Keratinocyte (primary cell): ENCODE measurements around the gene ETNK2. TPM values are rescaled to one million over a fixed set of nuclear protein-coding genes. Genes with fewer than 3 reads are reported as not detected.

Source experiments
- DNase-seq: peaks from one replicate; pipeline ENCODE4 v3.0.0-alpha.2; 2011; ENCODE audit warnings: low read depth, missing footprints, low spot score
- FAIRE-seq: peaks from 2 replicates; lab custom pipeline; 2011; peaks lifted over from hg19 to GRCh38; lab: Jason Lieb, UNC
- H2AFZ ChIP-seq: 2 replicates; pipeline ENCODE4 v1.6.0; 2012; ENCODE audit warnings: low read length, control low read depth, inconsistent platforms; ENCODE audit not compliant: control insufficient read depth
- H3K27ac ChIP-seq: 2 replicates; pipeline ENCODE4 v1.5.1; 2011; ENCODE audit warnings: low read length; ENCODE audit not compliant: control insufficient read depth, insufficient read depth
- H3K27me3 ChIP-seq: 3 replicates; pipeline ENCODE4 v1.6.0; 2011; ENCODE audit warnings: low read length; ENCODE audit not compliant: control insufficient read depth, insufficient read depth; ENCODE audit errors: extremely low read depth
- H3K36me3 ChIP-seq, 2 experiments: 2 replicates in 1 of 2; 3 replicates in 1 of 2; pipeline ENCODE4 v1.5.1; 2011; ENCODE audit warnings: low read length in 2 of 2, mild to moderate bottlenecking in 1 of 2; ENCODE audit not compliant: control insufficient read depth in 2 of 2, insufficient read depth in 2 of 2; ENCODE audit errors: extremely low read depth in 1 of 2
- H3K4me1 ChIP-seq: 3 replicates; pipeline ENCODE4 v1.5.1; 2011; ENCODE audit warnings: low read length; ENCODE audit not compliant: control insufficient read depth, insufficient read depth; ENCODE audit errors: extremely low read depth
- H3K4me2 ChIP-seq: 3 replicates; pipeline ENCODE4 v1.6.0; 2011; ENCODE audit warnings: low read depth, low read length; ENCODE audit not compliant: control insufficient read depth, insufficient read depth; ENCODE audit errors: extremely low read depth
- H3K4me3 ChIP-seq, 3 experiments: fragments of 200-600 bp in 1 of 3; sonication (generic) in 1 of 3; 2 replicates in 2 of 3; 3 replicates in 1 of 3; pipeline ENCODE4 v1.5.1; 2011 to 2016; ENCODE audit warnings: low read length in 3 of 3, mild to moderate bottlenecking in 3 of 3, control low read depth in 2 of 3, inconsistent platforms in 1 of 3, low read depth in 1 of 3, mixed read lengths in 1 of 3, mixed run types in 1 of 3, moderate library complexity in 1 of 3; ENCODE audit not compliant: control insufficient read depth in 2 of 3, insufficient read depth in 2 of 3; ENCODE audit errors: extremely low read depth in 1 of 3
- H3K79me2 ChIP-seq: 2 replicates; pipeline ENCODE4 v1.6.0; 2012; ENCODE audit warnings: low read length; ENCODE audit not compliant: control insufficient read depth, insufficient read depth
- H3K9ac ChIP-seq: 3 replicates; pipeline ENCODE4 v1.6.0; 2011; ENCODE audit warnings: low read length; ENCODE audit not compliant: control insufficient read depth, insufficient read depth; ENCODE audit errors: extremely low read depth
- H3K9me1 ChIP-seq: 3 replicates; pipeline ENCODE4 v1.6.0; 2011; ENCODE audit warnings: low read length; ENCODE audit not compliant: control insufficient read depth, insufficient read depth; ENCODE audit errors: extremely low read depth
- H3K9me3 ChIP-seq: 2 replicates; pipeline ENCODE4 v1.5.1; 2012; ENCODE audit warnings: low read depth, low read length; ENCODE audit not compliant: control insufficient read depth
- H4K20me1 ChIP-seq: 3 replicates; pipeline ENCODE4 v1.6.0; 2011; ENCODE audit warnings: low read length; ENCODE audit not compliant: control insufficient read depth, insufficient read depth; ENCODE audit errors: extremely low read depth
- CTCF ChIP-seq, 3 experiments: IDR thresholded peaks in 1 of 3; conservative IDR thresholded peaks in 1 of 3; optimal IDR thresholded peaks in 1 of 3; 2 replicates in 2 of 3; 3 replicates in 1 of 3; pipeline versions ENCODE3 to v1.5.1; 2011; ENCODE audit warnings: low read length in 3 of 3, mild to moderate bottlenecking in 3 of 3, moderate library complexity in 2 of 3, control low read depth in 1 of 3, inconsistent platforms in 1 of 3; ENCODE audit not compliant: insufficient read depth in 2 of 3; ENCODE audit errors: extremely low read depth in 1 of 3
- EZH2 ChIP-seq: IDR thresholded peaks from one replicate; pipeline ENCODE4 v1.6.1; 2012; ENCODE audit warnings: inconsistent platforms, mild to moderate bottlenecking, low read length, moderate library complexity
- dilution Hi-C: fragments of 300-500 bp; cut with MboI; formaldehyde crosslinking; loops from one replicate; pipeline ENCODE4 v1.7.0; 2020; ENCODE audit warnings: low sequenced_read_pairs; ENCODE audit not compliant: extremely low pct_ligation_motif_present
- polyA plus RNA-seq, 5 experiments: library from polyadenylated mRNA; depleted of rRNA in 3 of 5; stranded (reverse) in 3 of 5; stranded (forward) in 1 of 5; unstranded in 1 of 5; fragments of >200 nt; gene quantifications; 1 replicate in 1 of 5; 2 replicates in 3 of 5; 3 replicates in 1 of 5; pipeline versions ENCODE4 v1.2.1 to v1.2.3, GENCODE V29; 2011 to 2012; ENCODE audit warnings: missing spikeins in 2 of 5, low read depth in 1 of 5, low replicate concordance in 1 of 5

The ETNK2 gene
- polyA plus RNA-seq, 1 donor (not counting 4 experiments of a cell fraction or from before 2014, with no cell fraction given): 18.4 TPM

GRCh38 chr1:204143276-204144041, 8.4 kb downstream of the ETNK2 start:
- Histone ChIP-seq H3K9me1 (no peaks in the 10 kb centered on the region), H4K20me1 (no peaks in the 10 kb centered on the region), H3K27ac (no peak overlapping the region), H3K4me3 (no peak overlapping the region), H3K9me3 (no peaks in the 10 kb centered on the region), H3K79me2 (no peaks in the 10 kb centered on the region), H3K9ac (no peak overlapping the region), H3K4me2 (no peak overlapping the region), H2AFZ (no peak overlapping the region), H3K27me3 (no peaks in the 10 kb centered on the region), H3K36me3 (no peaks in the 10 kb centered on the region), H3K4me1 (no peaks in the 10 kb centered on the region)
- FAIRE-seq: no peak
- DNase-seq: no peak
- dilution Hi-C loops: loop anchor here (25.0 kb wide), 1 partner anchor 281 kb away; the partner anchor contains the start of gene SNRPE
- TF ChIP-seq CTCF (optimal IDR thresholded peaks at IDR 0.05 in 1 of 3, IDR thresholded peaks at IDR 0.05 in 1 of 3, conservative IDR thresholded peaks at IDR 0.05 in 1 of 3; ENCODE audit: extremely low read depth in 1 of 3, insufficient read depth in 2 of 3, low read length in 3 of 3) (no peak), EZH2 (no peak)

DNA sequence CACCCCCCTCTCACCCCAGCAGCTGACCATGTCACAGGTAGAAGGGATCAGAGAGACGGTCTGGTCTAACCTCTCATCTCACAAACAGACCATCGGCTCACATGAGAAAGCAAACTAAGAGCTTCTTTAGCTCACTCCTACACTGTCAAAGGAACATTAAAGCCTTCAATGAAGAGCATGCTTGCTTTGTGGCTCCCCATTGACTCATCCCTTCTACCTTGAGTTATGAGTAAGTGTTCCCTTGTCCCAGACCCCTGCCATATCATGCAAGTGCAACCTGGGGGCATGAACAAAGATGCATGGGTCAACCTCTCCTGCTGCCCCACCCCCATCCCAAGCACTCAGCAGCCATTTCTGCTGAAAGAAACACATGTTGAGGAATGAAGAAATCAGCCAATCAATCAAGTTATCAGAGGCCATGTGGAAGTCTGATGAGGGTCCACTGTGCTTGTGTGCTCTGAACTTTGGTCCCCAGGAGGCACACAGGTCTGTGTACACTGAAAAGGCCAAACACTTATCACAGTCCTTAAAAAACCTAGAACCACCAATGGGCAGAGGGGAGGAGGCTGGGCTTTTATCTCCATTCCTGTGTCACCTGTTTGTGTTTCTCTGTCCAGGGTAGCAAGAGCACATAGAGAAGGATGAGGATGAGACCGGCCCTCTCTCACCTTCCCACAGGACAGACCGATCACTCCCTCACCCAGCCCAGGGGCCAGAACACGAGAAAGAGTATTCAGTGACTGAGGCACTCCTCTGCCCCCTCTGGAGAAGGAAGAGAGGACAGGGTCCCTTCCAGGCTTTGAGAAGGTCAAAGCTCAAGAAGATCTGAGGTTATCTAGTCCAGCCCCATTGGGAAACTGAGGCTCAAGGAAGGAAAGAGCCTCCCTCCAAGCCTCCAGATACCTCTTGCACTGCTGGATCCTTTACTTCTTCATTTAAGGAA, 9.5 kb downstream of the ETNK2 start:
- no peaks in the 10 kb centered on the region for H3K27me3 ChIP-seq
- no peak overlapping the region for H2AFZ ChIP-seq
- H3K9ac ChIP-seq: no peak overlapping the region
- no peak for FAIRE-seq
- H3K4me1 ChIP-seq: no peaks in the 10 kb centered on the region
- no peaks in the 10 kb centered on the region for H3K9me1 ChIP-seq
- no peak overlapping the region for H3K4me2 ChIP-seq
- TF ChIP-seq EZH2: no peak
- TF ChIP-seq CTCF (optimal IDR thresholded peaks at IDR 0.05 in 1 of 3, IDR thresholded peaks at IDR 0.05 in 1 of 3, conservative IDR thresholded peaks at IDR 0.05 in 1 of 3; ENCODE audit: extremely low read depth in 1 of 3, insufficient read depth in 2 of 3, low read length in 3 of 3): no peak
- no peak overlapping the region for H3K27ac ChIP-seq
- no peaks in the 10 kb centered on the region for H3K79me2 ChIP-seq
- H4K20me1 ChIP-seq: no peaks in the 10 kb centered on the region
- no peak for DNase-seq
- no peaks in the 10 kb centered on the region for H3K9me3 ChIP-seq
- no peak overlapping the region for H3K4me3 ChIP-seq
- H3K36me3 ChIP-seq: no peaks in the 10 kb centered on the region
- dilution Hi-C loops: loop anchor here (25.0 kb wide), 1 partner anchor 280 kb away; the partner anchor contains the start of gene SNRPE
